Skeletal muscle cell (primary cell): ENCODE measurements around the gene EGLN3.

Source experiments
- DNase-seq: peaks from one replicate; pipeline ENCODE4 v3.0.0-alpha.2; 2010; ENCODE audit warnings: low read depth
- H3K4me3 ChIP-seq: 2 replicates; pipeline ENCODE4 v1.5.1; 2011; ENCODE audit warnings: low read depth, mild to moderate bottlenecking, control low read depth, low read length, moderate library complexity

Gene EGLN3

GRCh38 chr14:33897878-33898535 is 52.9 kb downstream of the EGLN3 start:
- H3K4me3 ChIP-seq, result no peak overlapping the region
- no peak for DNase-seq

- DNase-seq, result no peak
- H3K4me3 ChIP-seq, result no peak overlapping the region
Measured at GRCh38 chr14:33897382-33897781, 53.5 kb downstream of the EGLN3 start.

GRCh38 chr14:33894339-33894738 is 56.5 kb downstream of the EGLN3 start:
- no peak overlapping the region for H3K4me3 ChIP-seq
- DNase-seq, result no peak

- H3K4me3 ChIP-seq, result no peak overlapping the region
- no peak for DNase-seq
Measured at GRCh38 chr14:33891700-33892099, 59.2 kb downstream of the EGLN3 start.

- no peak for DNase-seq
Measured at GRCh38 chr14:33884916-33885315, 66.0 kb downstream of the EGLN3 start.

GRCh38 chr14:33880330-33880729 is 70.5 kb downstream of the EGLN3 start:
- no peak for DNase-seq
- H3K4me3 ChIP-seq, result no peak overlapping the region

More at GRCh38 chr14:33884916-33885315, 66.0 kb downstream of the EGLN3 start:
- no peak overlapping the region for H3K4me3 ChIP-seq

- H3K4me3 ChIP-seq, result no peak overlapping the region
- no peak for DNase-seq
Measured at GRCh38 chr14:33879684-33880286, 71.1 kb downstream of the EGLN3 start.

- H3K4me3 ChIP-seq, result no peak overlapping the region
- no peak for DNase-seq
Measured at GRCh38 chr14:33876274-33876673, 74.6 kb downstream of the EGLN3 start.
